H1 (cell line): ENCODE results near the gene GBP7. TPM values are rescaled to one million over a fixed set of nuclear protein-coding genes. Genes with fewer than 3 reads are reported as not detected.

Experiments
- CTCF ChIA-PET: fragments of 300-600 bp; sonication (Branson Sonifier 250); formaldehyde crosslinking; loops from one replicate; lab custom pipeline; 2021; ENCODE audit not compliant: partially characterized antibody; lab: Charles Lee
- POLR2A ChIA-PET: fragments of 300-600 bp; sonication (Branson Sonifier 250); formaldehyde crosslinking; loops from one replicate; lab custom pipeline; 2021; ENCODE audit warnings: inconsistent platforms; ENCODE audit not compliant: partially characterized antibody; lab: Charles Lee
- DNase-seq, 2 experiments: peaks; one replicate each; pipeline versions ENCODE4 v3.0.0 to v3.0.0-alpha.2; 2010 to 2022; ENCODE audit warnings: low spot score in 2 of 2, low read depth in 1 of 2, mixed read lengths in 1 of 2
- FAIRE-seq: peaks from 2 replicates; lab custom pipeline; 2011; peaks lifted over from hg19 to GRCh38; lab: Jason Lieb, UNC
- H2AFZ ChIP-seq: 2 replicates; pipeline ENCODE4 v1.8.1; 2012; ENCODE audit warnings: low read length, inconsistent platforms
- H2AK5ac ChIP-seq: 2 replicates; pipeline ENCODE4 v1.6.1; 2013; ENCODE audit warnings: low read depth, low read length
- H2BK120ac ChIP-seq: replicated peaks from 2 replicates; pipeline ENCODE3; 2013; ENCODE audit warnings: low read depth, low read length, inconsistent platforms
- H2BK12ac ChIP-seq: 2 replicates; pipeline ENCODE4 v1.6.1; 2013; ENCODE audit warnings: low read depth, low read length
- H2BK15ac ChIP-seq: 2 replicates; pipeline ENCODE4 v1.6.1; 2013; ENCODE audit warnings: low read length
- H2BK20ac ChIP-seq: 2 replicates; pipeline ENCODE4 v1.6.1; 2013; ENCODE audit warnings: low read length
- H2BK5ac ChIP-seq: 2 replicates; pipeline ENCODE4 v1.6.1; 2013; ENCODE audit warnings: low read depth, low read length
- H3K14ac ChIP-seq: 2 replicates; pipeline ENCODE4 v1.6.1; 2013; ENCODE audit warnings: inconsistent platforms; ENCODE audit not compliant: insufficient read length
- H3K18ac ChIP-seq: 2 replicates; pipeline ENCODE4 v1.6.1; 2013; ENCODE audit warnings: low read length; ENCODE audit errors: extremely low read depth
- H3K23ac ChIP-seq: 2 replicates; pipeline ENCODE4 v1.6.1; 2013; ENCODE audit warnings: inconsistent platforms; ENCODE audit not compliant: insufficient read length
- H3K23me2 ChIP-seq: 2 replicates; pipeline ENCODE4 v1.6.1; 2013; ENCODE audit warnings: low read depth, low read length
- H3K27ac ChIP-seq: 2 replicates; pipeline ENCODE4 v1.6.1; 2011; ENCODE audit warnings: low read depth, low read length, inconsistent platforms
- H3K27me3 ChIP-seq, 4 experiments: replicated peaks in 1 of 4; 1 replicate in 1 of 4; 2 replicates in 3 of 4; pipeline versions ENCODE4 v1.6.1 to v1.8.1; 2011 to 2013; ENCODE audit warnings: low read length in 3 of 4, mild to moderate bottlenecking in 3 of 4, inconsistent platforms in 2 of 4, mixed read lengths in 2 of 4, moderate library complexity in 1 of 4; ENCODE audit not compliant: control insufficient read depth in 3 of 4, insufficient read depth in 3 of 4; ENCODE audit errors: extremely low read depth in 1 of 4
- H3K36me3 ChIP-seq, 4 experiments: 2 replicates each; pipeline versions ENCODE4 v1.6.1 to v1.8.1; 2011 to 2013; ENCODE audit warnings: mild to moderate bottlenecking in 4 of 4, low read length in 3 of 4, moderate library complexity in 2 of 4, control low read depth in 1 of 4, inconsistent platforms in 1 of 4; ENCODE audit not compliant: insufficient read depth in 4 of 4, control insufficient read depth in 2 of 4
- H3K4ac ChIP-seq: replicated peaks from 2 replicates; pipeline ENCODE3; 2013; ENCODE audit warnings: low read length, low read depth, mixed read lengths, inconsistent platforms; ENCODE audit not compliant: insufficient read length
- H3K4me1 ChIP-seq, 4 experiments: replicated peaks in 1 of 4; 1 replicate in 1 of 4; 2 replicates in 3 of 4; pipeline versions ENCODE4 v1.6.1 to v1.8.1; 2011 to 2013; ENCODE audit warnings: low read length in 3 of 4, inconsistent platforms in 2 of 4, mixed read lengths in 1 of 4; ENCODE audit not compliant: insufficient read depth in 4 of 4, control insufficient read depth in 3 of 4
- H3K4me2 ChIP-seq, 2 experiments: 2 replicates each; pipeline versions ENCODE4 v1.6.1 to v1.8.1; 2011 to 2013; ENCODE audit warnings: low read depth in 2 of 2, low read length in 2 of 2, control low read depth in 1 of 2, inconsistent platforms in 1 of 2, mild to moderate bottlenecking in 1 of 2; ENCODE audit not compliant: insufficient read depth in 1 of 2
- H3K4me3 ChIP-seq, 4 experiments: fragments of 200-600, 300-600 bp in 1 of 4; sonication (generic), shearing (Covaris generic), sonication (Bioruptor Twin) in 1 of 4; 2 replicates each; pipeline versions ENCODE4 v1.5.1 to v1.8.1; 2011 to 2016; ENCODE audit warnings: low read length in 4 of 4, low read depth in 3 of 4, control low read depth in 2 of 4, inconsistent platforms in 2 of 4, mild to moderate bottlenecking in 2 of 4, mixed read lengths in 1 of 4, moderate library complexity in 1 of 4; ENCODE audit not compliant: insufficient read depth in 2 of 4; ENCODE audit errors: extremely low read depth in 1 of 4
- H3K56ac ChIP-seq: replicated peaks from 2 replicates; pipeline ENCODE3; 2013; ENCODE audit warnings: low read depth, mild to moderate bottlenecking, mixed read lengths, low read length, inconsistent platforms; ENCODE audit not compliant: insufficient read length
- H3K79me1 ChIP-seq: 2 replicates; pipeline ENCODE4 v1.6.1; 2013; ENCODE audit warnings: low read depth, low read length, control low read depth
- H3K79me2 ChIP-seq, 2 experiments: 2 replicates each; pipeline versions ENCODE4 v1.6.1 to v1.8.1; 2012 to 2013; ENCODE audit warnings: low read length in 2 of 2, mild to moderate bottlenecking in 2 of 2, inconsistent platforms in 1 of 2; ENCODE audit not compliant: insufficient read depth in 2 of 2, control insufficient read depth in 1 of 2
- H3K9ac ChIP-seq, 4 experiments: replicated peaks in 1 of 4; 1 replicate in 1 of 4; 2 replicates in 3 of 4; pipeline versions ENCODE4 v1.6.1 to v1.8.1; 2011 to 2013; ENCODE audit warnings: low read depth in 3 of 4, low read length in 3 of 4, control low read depth in 2 of 4, mild to moderate bottlenecking in 2 of 4, moderate library complexity in 2 of 4, inconsistent platforms in 1 of 4; ENCODE audit errors: extremely low read depth in 1 of 4
- H3K9me3 ChIP-seq, 2 experiments: 2 replicates each; pipeline versions ENCODE4 v1.6.1 to v1.8.1; 2012 to 2013; ENCODE audit warnings: mild to moderate bottlenecking in 2 of 2, moderate library complexity in 2 of 2, control low read depth in 1 of 2, inconsistent platforms in 1 of 2, low read depth in 1 of 2, low read length in 1 of 2, mixed read lengths in 1 of 2; ENCODE audit not compliant: insufficient read depth in 2 of 2
- H4K20me1 ChIP-seq, 2 experiments: replicated peaks in 1 of 2; 2 replicates each; pipeline versions ENCODE3 to v1.8.1; 2011 to 2013; ENCODE audit warnings: inconsistent platforms in 2 of 2, low read length in 2 of 2, mild to moderate bottlenecking in 1 of 2; ENCODE audit not compliant: insufficient read depth in 2 of 2, control insufficient read depth in 1 of 2
- H4K5ac ChIP-seq: 2 replicates; pipeline ENCODE4 v1.6.1; 2013; ENCODE audit warnings: low read length, low read depth, mixed read lengths, inconsistent platforms; ENCODE audit not compliant: insufficient read length
- H4K8ac ChIP-seq: 2 replicates; pipeline ENCODE4 v1.8.0; 2013; ENCODE audit warnings: mild to moderate bottlenecking, moderate library complexity, low read length, inconsistent platforms; ENCODE audit not compliant: insufficient read depth; ENCODE audit errors: extremely low read depth
- H4K91ac ChIP-seq: replicated peaks from 2 replicates; pipeline ENCODE3; 2013; ENCODE audit warnings: low read length, mixed read lengths, inconsistent platforms; ENCODE audit not compliant: insufficient read length
- CHD1 ChIP-seq: IDR thresholded peaks from 2 replicates; pipeline ENCODE4 v1.6.1; 2012; ENCODE audit warnings: low read depth, low read length, improper control_type of control experiment
- SAP30 ChIP-seq: fragments of 300-600 bp; sonication (generic); IDR thresholded peaks from 2 replicates; pipeline ENCODE4 v1.7.1; 2012; ENCODE audit warnings: low read length, moderate library complexity, mild to moderate bottlenecking, inconsistent platforms; ENCODE audit not compliant: insufficient read depth, insufficient replicate concordance
- SIRT6 ChIP-seq: IDR thresholded peaks from one replicate; pipeline ENCODE4 v1.7.1; 2012; ENCODE audit warnings: low read length, inconsistent platforms
- WGBS, 2 experiments: shearing (Covaris generic) in 1 of 2; methylation state at CpG; one replicate each; pipeline versions ENCODE4 v1.1.6 to v1.1.7; 2013 to 2015; ENCODE audit warnings: low lambda C conversion rate in 2 of 2, mixed read lengths in 2 of 2, inconsistent platforms in 1 of 2, low coverage in 1 of 2, missing lambda C conversion rate in 1 of 2; ENCODE audit not compliant: insufficient replicate concordance in 2 of 2, insufficient coverage in 1 of 2, insufficient read length in 1 of 2; ENCODE audit errors: extremely low coverage in 1 of 2, missing lambda C conversion rate in 1 of 2; 5-methylcytosine and 5-hydroxymethylcytosine counted together
- polyA plus RNA-seq, 7 experiments: library from polyadenylated mRNA; depleted of rRNA in 3 of 7; stranded (reverse) in 5 of 7; unstranded in 2 of 7; fragments of >200 nt in 5 of 7; fragments of 200-250 nt in 2 of 7; gene quantifications; 1 replicate in 5 of 7; 2 replicates in 1 of 7; 4 replicates in 1 of 7; pipeline versions ENCODE4 v1.2.1 to v1.2.3, GENCODE V29; 2011 to 2013; ENCODE audit warnings: missing spikeins in 2 of 7, mixed read lengths in 2 of 7
- total RNA-seq: library from RNA; stranded (reverse); fragmentation: NEBNext Ultra II Directional; extraction: Animal tissue kit (Norgen Biotek cat#: 25700); gene quantifications from 2 replicates; pipeline ENCODE4 v1.2.1, GENCODE V29; 2021

The GBP7 gene
- total and polyA plus RNA-seq, 2 of the 8 experiments (the other 6 are each of a cell fraction or from before 2014, with no cell fraction given): not detected

DNA sequence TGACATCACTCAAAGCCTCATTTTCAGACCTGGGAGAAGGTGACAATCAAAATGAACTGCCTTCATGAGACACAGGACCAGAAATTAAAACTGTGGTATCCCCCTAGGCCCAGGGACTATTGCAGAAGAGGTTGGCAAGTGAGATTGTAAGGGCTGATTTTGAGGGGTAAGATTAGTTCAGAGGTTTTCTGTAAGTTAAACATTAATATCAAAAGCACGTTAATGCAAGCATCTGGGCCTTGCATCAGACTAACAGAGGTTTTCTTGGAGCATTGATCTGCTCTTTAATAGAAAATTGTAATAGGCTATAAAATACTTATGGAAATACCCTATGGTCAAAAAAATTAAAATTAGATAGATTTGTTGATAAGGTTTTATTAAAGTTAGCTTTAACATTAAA, 37.5 kb upstream of the GBP7 start:
- H3K27me3 ChIP-seq: no peaks in the 10 kb centered on the region
- H3K79me1 ChIP-seq: no peaks in the 10 kb centered on the region
- no peak overlapping the region for H3K4me3 ChIP-seq
- no peaks in the 10 kb centered on the region for H3K4me1 ChIP-seq
- no peak overlapping the region for H3K56ac ChIP-seq
- WGBS, 2 experiments: 90% methylated on average over 1 of the region's 1 CpG; no CpG with 5 or more reads in 1 of the 2 experiments
- no peak overlapping the region for H2AK5ac ChIP-seq
- no peaks in the 10 kb centered on the region for H3K23me2 ChIP-seq
- POLR2A ChIA-PET: no interaction called here
- no peaks in the 10 kb centered on the region for H4K20me1 ChIP-seq
- H2AFZ ChIP-seq: no peak overlapping the region
- H2BK5ac ChIP-seq: no peak overlapping the region
- no peak for FAIRE-seq
- no peak overlapping the region for H4K91ac ChIP-seq
- no peak overlapping the region for H2BK20ac ChIP-seq
- H4K8ac ChIP-seq: no peak overlapping the region
- CTCF ChIA-PET: interaction anchor here (0.9 kb wide), 1 partner anchor 213 kb away, joined by 3 read pairs; no protein-coding TSS in a partner anchor
- H3K9ac ChIP-seq: no peak overlapping the region
- H3K36me3 ChIP-seq: no peaks in the 10 kb centered on the region; a peak in 1 of 8 replicates
- H2BK15ac ChIP-seq: no peak overlapping the region
- no peak overlapping the region for H3K18ac ChIP-seq
- no peak overlapping the region for H3K4me2 ChIP-seq
- no peak for DNase-seq
- H3K9me3 ChIP-seq: peaks cover 27 to 29% of the 10 kb centered on the region in 2 experiments
- H3K23ac ChIP-seq: no peak overlapping the region
- H3K14ac ChIP-seq: no peak overlapping the region
- no peak overlapping the region for H3K4ac ChIP-seq
- H4K5ac ChIP-seq: no peak overlapping the region
- no peak overlapping the region for H3K27ac ChIP-seq
- no peak overlapping the region for H2BK12ac ChIP-seq
- H3K79me2 ChIP-seq: no peaks in the 10 kb centered on the region
- H2BK120ac ChIP-seq: no peak overlapping the region
- TF ChIP-seq SIRT6 (no peak), SAP30 (no peak), CHD1 (no peak)
- TF ChIP-seq, all 59 proteins: peak for 0
